ENCODE data around the gene ATG14.
"Not testable (repeated sequence)": the region's sequence is repeated elsewhere in the genome, so short reads cannot be mapped to it uniquely, and the experiment has no call there.

The ATG14 gene

GRCh38 chr14:55388160-55388559, 23.5 kb downstream of the ATG14 start:
- H3K4me3 ChIP-seq (ENCODE audit: low read depth, low read length): no peak overlapping the region

- no peak overlapping the region for H3K4me3 ChIP-seq (ENCODE audit: low read depth, low read length)
Observed at GRCh38 chr14:55387121-55387520, 24.5 kb downstream of the ATG14 start.

DNA sequence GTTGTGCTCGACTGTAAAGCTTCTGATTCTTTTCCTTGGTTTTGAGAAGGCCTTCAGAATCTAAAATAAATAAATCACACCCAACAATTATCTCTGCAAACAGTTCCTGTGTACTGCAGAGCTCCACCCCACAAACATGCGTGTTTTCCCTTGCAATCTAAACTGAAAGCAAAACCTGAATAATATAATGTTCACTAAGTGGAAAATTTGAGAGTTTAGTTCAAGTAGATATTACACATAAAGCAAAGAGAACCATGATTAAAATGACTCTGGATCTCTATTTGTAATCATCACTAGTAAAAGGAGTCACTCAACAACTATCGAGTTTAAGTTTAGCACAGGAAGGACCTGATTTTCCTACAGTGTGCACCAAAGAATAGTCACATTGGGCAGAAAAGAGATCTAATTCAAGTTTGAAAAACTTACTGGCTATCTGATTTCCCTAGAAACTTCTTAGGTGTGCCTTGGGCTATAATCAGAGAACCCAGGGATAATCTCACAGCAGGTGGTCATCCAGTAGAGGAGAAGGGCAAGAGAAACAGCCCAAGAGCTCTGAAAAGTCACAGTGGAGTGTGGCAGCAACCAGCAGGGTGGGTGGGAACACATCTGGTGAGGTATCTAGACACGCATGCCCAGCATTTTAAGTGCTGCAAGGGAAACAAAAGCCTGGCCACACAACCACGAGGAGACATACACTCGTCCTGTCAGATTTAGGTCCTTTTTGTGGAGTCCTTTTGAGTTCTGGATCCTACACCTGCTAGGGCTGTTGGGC, 25.4 kb downstream of the ATG14 start:
- no peak overlapping the region for H3K4me3 ChIP-seq (ENCODE audit: low read depth, low read length)

DNA sequence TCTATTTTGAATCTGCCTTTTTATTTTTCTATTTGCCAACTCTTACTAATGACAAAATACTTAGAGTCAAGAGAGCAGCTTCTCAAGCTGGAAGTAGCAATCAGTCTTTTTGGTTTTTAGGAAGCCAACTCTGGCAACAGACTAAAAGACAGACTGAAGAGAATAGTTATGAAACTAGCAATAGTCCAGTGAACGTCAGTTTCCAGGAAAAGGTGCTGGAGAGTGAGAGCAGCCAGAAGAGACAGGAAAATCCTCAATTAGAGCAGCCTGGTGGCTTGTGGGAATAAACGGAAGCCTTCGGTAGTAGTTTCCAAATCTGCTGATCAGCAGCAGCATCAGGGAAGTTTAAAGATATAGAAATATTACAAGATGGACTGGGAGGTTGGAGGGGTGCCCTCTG, 27.1 kb downstream of the ATG14 start:
- H3K4me3 ChIP-seq (ENCODE audit: low read depth, low read length): no peak overlapping the region

DNA sequence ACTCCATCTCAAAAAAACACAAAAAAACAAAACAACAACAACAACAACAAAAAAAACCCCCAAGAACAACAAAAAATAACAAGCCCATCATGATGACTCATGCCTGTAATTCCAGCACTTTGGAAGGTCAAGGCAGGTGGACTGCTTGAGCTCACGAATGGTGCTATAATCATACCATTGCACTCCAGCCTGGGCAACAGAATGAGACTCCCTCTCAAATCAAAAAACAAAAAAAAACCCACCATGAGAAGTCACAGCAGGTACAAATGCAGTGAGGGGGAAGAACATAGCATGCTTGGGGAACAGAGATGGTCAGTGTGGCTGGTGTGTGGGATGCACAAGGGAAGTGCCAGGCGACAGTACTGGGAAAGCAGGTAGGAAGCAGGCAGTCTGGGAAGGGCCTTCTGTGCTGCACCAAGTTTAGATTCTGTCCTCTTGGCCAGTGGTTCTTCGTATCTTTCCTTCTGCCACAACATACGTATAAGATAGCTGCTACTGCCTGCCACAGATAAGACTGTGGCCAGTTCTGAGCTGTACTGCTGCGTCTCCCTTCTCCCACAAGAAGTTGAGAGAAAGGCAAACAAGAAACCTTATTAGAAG, 28.0 kb downstream of the ATG14 start:
- no peak overlapping the region for H3K4me3 ChIP-seq (ENCODE audit: low read depth, low read length)

DNA sequence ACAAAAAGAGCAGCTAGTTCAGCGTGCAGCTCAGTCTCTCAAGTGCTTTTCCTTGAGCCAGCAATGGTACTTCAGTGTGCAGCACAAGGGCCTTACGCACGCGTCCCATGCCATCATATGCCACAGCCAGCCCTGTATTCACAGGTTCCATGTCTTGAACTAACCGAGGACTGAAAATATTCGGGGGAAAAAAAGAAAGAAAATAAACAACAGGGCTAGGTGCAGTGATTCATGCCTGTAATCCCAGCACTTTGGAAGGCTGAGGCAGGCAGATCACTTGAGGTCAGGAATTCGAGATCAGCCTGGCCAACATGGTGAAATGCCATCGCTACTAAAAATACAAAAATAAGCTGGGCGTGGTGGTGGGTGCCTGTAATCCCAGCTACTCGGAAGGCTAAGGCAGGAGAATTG, 28.6 kb downstream of the ATG14 start:
- H3K4me3 ChIP-seq (ENCODE audit: low read depth, low read length): not testable (repeated sequence)

DNA sequence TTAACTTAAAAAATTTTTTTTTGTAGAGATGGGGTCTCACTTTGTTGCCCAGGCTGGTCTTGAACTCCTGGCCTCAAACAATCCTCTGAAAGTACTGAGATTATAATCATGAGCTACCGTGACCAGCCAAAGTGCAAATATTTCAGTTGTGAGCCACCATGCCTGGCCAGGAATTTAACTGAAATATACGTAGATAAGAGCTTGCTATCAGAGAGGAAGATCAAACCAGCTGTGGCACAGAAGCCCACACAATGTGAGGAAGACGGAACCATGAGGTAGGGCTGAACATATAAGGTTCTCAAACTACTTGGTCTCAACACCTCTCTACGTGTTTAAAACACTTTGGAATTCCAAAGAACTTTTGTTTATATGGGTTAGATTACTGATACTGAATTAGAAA, 29.1 kb downstream of the ATG14 start:
- H3K4me3 ChIP-seq (ENCODE audit: low read depth, low read length): no peak overlapping the region

GRCh38 chr14:55381561-55381960, 30.1 kb downstream of the ATG14 start:
- H3K4me3 ChIP-seq (ENCODE audit: low read depth, low read length): no peak overlapping the region

GRCh38 chr14:55381040-55381439, 30.6 kb downstream of the ATG14 start:
- H3K4me3 ChIP-seq (ENCODE audit: low read depth, low read length): no peak overlapping the region

- no peak overlapping the region for H3K4me3 ChIP-seq (ENCODE audit: low read depth, low read length)
Observed at GRCh38 chr14:55377236-55377635, 34.4 kb downstream of the ATG14 start.

- no peak overlapping the region for H3K4me3 ChIP-seq (ENCODE audit: low read depth, low read length)
Observed at GRCh38 chr14:55374771-55375170, 36.9 kb downstream of the ATG14 start.

DNA sequence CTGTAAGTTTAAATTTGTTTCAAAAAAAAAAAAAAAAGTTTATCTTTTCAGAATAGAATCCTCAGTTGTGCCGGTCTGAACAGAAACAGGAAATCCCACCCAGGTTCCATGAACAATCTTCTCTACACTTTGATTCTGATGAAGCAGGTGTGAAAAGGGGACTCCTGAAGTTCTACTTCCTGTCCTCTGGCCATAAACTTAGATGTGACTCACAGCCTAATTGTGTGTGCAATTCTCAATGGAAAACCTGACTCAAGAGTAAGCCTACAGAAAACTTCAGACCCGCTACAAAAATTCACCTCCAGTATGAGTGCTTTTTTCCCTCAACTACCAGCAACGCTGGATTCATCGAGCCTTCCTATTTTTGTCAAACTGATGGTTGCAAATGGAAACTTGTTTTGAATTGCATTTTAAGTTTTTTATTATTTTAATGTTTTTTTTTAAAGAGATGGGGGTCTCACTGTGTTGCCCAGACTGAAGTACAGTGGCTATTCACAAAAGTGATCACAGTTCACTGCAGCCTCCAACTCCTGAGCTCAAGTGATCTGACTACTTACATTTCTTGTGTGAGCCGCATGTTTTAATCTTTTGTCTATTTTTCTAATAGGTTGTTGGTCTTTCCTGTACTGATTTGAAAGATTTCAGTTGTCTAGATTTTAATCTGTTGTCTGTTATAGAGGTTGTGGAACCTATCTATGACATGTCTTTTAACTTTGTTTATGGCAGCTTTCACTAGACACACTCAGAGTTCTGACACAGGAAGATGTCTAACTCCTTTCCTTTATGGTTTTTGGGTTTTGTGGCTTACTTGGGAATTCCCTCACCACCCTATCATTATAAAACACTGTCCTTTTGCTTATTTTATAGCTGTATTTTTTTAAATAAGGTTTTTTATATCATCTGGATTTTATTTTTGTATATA, 37.6 kb downstream of the ATG14 start:
- H3K4me3 ChIP-seq (ENCODE audit: low read depth, low read length): no peak overlapping the region

DNA sequence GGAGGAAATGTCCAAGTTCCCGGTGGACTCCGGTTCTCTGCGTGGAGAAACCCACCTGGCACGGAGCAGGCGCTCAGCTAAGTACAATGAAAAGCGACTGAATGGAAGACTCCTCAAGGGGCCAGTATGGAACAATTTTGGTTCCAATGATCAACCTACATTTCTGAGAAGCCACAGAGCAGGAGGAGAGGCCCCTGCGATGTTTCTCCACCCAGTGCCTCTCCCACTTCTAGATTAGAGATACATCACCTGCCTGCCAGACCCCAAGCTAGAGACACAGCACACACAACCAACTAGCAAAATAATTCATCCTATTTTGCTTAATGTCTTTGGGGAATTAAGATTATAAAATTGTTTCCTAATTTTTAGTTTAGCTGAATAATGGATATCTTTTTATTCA, 38.8 kb downstream of the ATG14 start:
- no peak overlapping the region for H3K4me3 ChIP-seq (ENCODE audit: low read depth, low read length)

DNA sequence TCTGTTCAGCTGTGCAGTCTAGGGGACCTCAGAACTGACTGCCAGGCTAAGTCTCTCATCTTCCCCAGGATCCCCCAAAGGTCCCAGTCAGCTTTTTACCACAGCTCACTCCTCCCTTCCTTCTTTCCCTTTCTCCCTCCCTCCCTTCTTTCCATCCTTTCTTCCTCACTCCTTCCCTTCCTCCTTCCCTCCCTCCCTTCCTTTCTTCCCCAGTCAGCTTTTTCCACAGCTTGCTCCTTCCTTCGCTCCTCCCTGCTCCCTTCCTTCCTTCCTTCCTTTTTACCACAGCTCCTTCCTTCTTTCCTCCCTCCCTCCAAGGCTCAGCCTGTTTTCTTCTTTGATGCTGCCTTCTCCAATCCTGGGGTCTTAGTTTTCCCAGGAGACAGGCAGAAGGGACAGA, 39.2 kb downstream of the ATG14 start:
- no peak overlapping the region for H3K4me3 ChIP-seq (ENCODE audit: low read depth, low read length)

DNA sequence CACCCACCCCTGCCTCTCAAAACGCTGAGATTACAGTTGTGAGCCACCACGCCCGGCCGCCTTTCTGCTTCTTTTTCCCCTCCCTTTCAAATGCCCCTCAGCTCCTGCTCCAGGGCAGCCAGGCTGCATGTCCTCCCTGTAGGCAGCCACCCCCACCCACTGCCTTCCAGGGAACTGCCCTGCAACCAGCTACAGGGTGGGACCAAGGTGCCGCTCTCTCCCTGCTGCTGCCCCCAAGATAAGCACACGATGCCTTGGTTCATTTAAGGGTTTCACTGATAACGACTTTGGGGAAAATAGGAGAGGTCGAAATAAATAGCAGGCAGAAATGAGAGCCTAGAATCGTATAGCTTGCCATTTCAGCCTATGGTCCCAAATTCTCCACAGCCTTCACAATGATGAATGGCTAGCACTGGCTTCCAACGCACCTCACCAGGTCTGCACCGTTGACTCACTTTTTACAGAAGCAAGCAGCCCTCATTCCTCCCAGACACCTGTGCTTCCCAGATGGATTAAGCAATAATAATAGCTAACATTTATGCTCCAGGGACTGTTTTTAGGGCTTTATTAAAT, 40.7 kb downstream of the ATG14 start:
- no peak overlapping the region for H3K4me3 ChIP-seq (ENCODE audit: low read depth, low read length)

DNA sequence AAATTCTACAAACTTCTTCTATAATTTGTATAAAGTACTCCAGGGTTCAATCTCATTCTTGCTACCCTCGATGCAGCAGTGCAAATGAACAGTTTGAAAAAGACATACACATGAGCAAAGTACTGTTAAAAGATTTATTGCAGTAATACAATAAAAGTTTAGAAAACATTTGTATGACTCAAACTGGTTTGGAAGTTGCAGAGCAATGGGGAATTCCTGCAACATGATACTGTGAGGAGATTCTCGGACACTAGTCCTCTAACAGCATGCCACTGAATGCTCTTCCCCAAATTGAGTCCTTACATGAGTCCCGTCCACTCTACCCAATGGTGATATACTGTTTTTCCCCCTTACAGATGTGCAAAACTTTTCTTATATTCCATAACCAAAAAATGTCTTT, 45.4 kb downstream of the ATG14 start:
- no peak overlapping the region for H3K4me3 ChIP-seq (ENCODE audit: low read depth, low read length)

DNA sequence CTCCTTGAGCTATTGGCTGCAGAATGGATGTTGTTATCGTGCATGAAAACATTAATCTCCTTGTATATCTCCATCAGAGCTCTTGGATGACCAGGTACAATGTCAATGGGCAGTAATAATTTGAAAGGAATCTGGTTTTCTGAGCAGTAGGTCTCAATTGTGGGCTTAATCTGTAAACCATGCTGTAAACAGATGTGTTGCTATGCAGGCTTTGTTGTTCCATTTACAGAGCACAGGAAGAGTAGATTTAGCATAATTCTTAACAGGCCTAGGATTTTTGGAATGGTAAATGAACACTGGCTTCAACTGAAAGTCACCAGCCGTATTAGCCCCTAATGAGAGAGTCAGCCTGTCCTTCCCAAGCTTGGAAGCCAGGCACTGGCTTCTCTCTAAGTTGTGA, 50.4 kb downstream of the ATG14 start:
- no peak overlapping the region for H3K4me3 ChIP-seq (ENCODE audit: low read depth, low read length)

DNA sequence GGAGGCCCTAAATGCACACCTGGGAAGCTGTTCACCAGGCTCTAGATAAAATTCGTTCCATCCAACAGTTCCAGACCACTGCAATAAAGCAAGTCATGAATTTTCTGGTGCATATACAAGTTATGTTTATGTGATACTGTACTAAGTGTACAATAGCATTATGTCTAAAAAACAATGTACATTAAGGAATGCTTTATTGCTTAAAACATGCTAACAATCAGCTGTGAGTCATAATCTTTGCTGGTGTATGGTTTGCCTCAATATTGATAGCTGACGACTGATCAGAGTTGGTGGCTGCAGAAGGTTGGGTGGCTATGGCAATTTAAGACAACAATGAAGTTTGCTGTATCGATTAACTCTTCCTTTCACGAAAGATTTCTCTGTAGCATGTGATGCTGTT, 52.3 kb downstream of the ATG14 start:
- H3K4me3 ChIP-seq (ENCODE audit: low read depth, low read length): no peak overlapping the region

DNA sequence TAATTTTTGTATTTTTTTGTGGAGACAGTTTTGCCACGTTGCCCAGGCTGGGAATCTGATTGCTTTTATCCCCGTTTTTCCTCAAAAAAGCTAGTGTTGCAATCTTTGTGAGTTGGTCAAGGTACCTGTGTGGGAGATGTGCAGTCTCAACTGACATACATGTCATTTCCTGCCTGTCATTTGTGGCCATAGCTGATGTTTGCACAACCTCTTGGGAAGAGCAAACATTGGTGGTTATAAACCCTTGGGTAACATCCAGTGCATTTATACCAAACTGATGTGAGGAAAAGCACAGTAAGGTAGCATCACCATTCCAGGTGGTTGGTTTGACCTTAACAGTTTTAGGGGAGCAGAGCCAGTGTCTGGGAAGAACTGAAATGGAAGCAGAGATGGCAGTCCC, 54.7 kb downstream of the ATG14 start:
- no peak overlapping the region for H3K4me3 ChIP-seq (ENCODE audit: low read depth, low read length)

- H3K4me3 ChIP-seq (ENCODE audit: low read depth, low read length): no peak overlapping the region
Observed at GRCh38 chr14:55355922-55356321, 55.7 kb downstream of the ATG14 start.

- H3K4me3 ChIP-seq (ENCODE audit: low read depth, low read length): no peak overlapping the region
Observed at GRCh38 chr14:55354500-55354899, 57.1 kb downstream of the ATG14 start.

Measured in iPS-11a (cell line).